ENCODE measurements around the gene SALL2. TPM values are rescaled to one million over a fixed set of nuclear protein-coding genes. Genes with fewer than 3 reads are reported as not detected.

Gene SALL2
- total and polyA plus RNA-seq, 2 of the 8 experiments (the other 6 are each of a cell fraction or from before 2014, with no cell fraction given), result 310 to 360 TPM

- TF ChIP-seq TAF7 (optimal IDR thresholded peaks at IDR 0.05; ENCODE audit: borderline replicate concordance, low read depth, low read length) (no peak), MAFK (IDR thresholded peaks at IDR 0.05; ENCODE audit: low read depth, low read length) (no peak), TEAD4 (IDR thresholded peaks at IDR 0.05; ENCODE audit: low read depth, low read length) (no peak), EZH2 (IDR thresholded peaks at IDR 0.05; ENCODE audit: low read depth, low read length, severe bottlenecking) (no peak), PHF8 (conservative IDR thresholded peaks at IDR 0.05; ENCODE audit: low read depth, low read length) (no peak), SUZ12 (IDR thresholded peaks at IDR 0.05; ENCODE audit: low read length) (no peak)
Measured at GRCh38 chr14:21520767-21521166, 5.4 kb downstream of the SALL2 start (continued).
